Gastrocnemius medialis (tissue), 4 donors: ENCODE data around the gene ZFP62. TPM values are rescaled to one million over a fixed set of nuclear protein-coding genes. Genes with fewer than 3 reads are reported as not detected.

ENCODE experiments used
- ATAC-seq, 2 donors: fragments of 150-250 bp; one replicate each; pipeline ENCODE4 v1.9.1; 2016
- DNase-seq, 2 donors: peaks; one replicate each; pipeline ENCODE4 v3.0.0-alpha.2; 2019
- H3K27ac ChIP-seq, 4 donors: fragments of 200-600 bp; sonication (generic); 1 replicate in 1 of 4; 2 replicates in 3 of 4; pipeline ENCODE4 v1.5.1; 2016 to 2018; ENCODE audit warnings: mild to moderate bottlenecking in 2 of 4, moderate library complexity in 1 of 4
- H3K27me3 ChIP-seq, 3 donors: fragments of 200-600 bp; sonication (generic) in 2 of 3; 1 replicate in 1 of 3; 2 replicates in 2 of 3; pipeline versions ENCODE4 v1.5.1 to v1.6.0; 2016 to 2019; ENCODE audit warnings: mild to moderate bottlenecking in 1 of 3, moderate library complexity in 1 of 3
- H3K36me3 ChIP-seq, 2 donors: fragments of 200-600 bp; sonication (generic) in 1 of 2; one replicate each; pipeline ENCODE4 v1.5.1; 2017 to 2018
- H3K4me1 ChIP-seq, 2 donors: fragments of 200-600 bp; sonication (generic) in 1 of 2; one replicate each; pipeline ENCODE4 v1.5.1; 2016 to 2017; ENCODE audit warnings: mild to moderate bottlenecking in 2 of 2
- H3K4me3 ChIP-seq, 4 donors: fragments of 200-600 bp; sonication (generic) in 3 of 4; 1 replicate in 1 of 4; 2 replicates in 3 of 4; pipeline ENCODE4 v1.5.1; 2016 to 2019; ENCODE audit warnings: mild to moderate bottlenecking in 2 of 4
- H3K9me3 ChIP-seq, 3 donors: fragments of 200-600 bp; sonication (generic) in 2 of 3; 1 replicate in 1 of 3; 2 replicates in 2 of 3; pipeline ENCODE4 v1.5.1; 2016 to 2019
- CTCF ChIP-seq, 5 experiments: fragments of 450-650 bp in 3 of 5; fragments of 200-600 bp in 2 of 5; sonication (generic) in 2 of 5; IDR thresholded peaks in 4 of 5; conservative IDR thresholded peaks in 1 of 5; 1 replicate in 4 of 5; 2 replicates in 1 of 5; pipeline ENCODE4 v1.5.1; 2016 to 2019; ENCODE audit warnings: antibody characterized with exemption in 5 of 5, mild to moderate bottlenecking in 3 of 5, moderate library complexity in 3 of 5
- POLR2A ChIP-seq, 2 donors: fragments of 450-650 bp; IDR thresholded peaks; one replicate each; pipeline ENCODE4 v1.6.1; 2017; ENCODE audit warnings: antibody characterized with exemption in 2 of 2, mild to moderate bottlenecking in 2 of 2, moderate library complexity in 2 of 2
- in situ Hi-C, 4 donors: fragments of 200-750 bp; cut with MboI; loops; one replicate each; pipeline versions ENCODE4 v1.15.0 to v1.8.0; 2017; ENCODE audit warnings: low sequenced_read_pairs in 4 of 4
- intact Hi-C: fragments of 100-400 bp; cut with DNase I; formaldehyde crosslinking; loops from one replicate; pipeline ENCODE4 v1.15.1; 2023; ENCODE audit warnings: low total_unique reads
- total RNA-seq, 4 donors: library from RNA; depleted of rRNA; stranded (reverse); fragments of >200 nt; gene quantifications; one replicate each; pipeline versions ENCODE4 v1.1.0 to v1.2.3, GENCODE V29; 2016

Gene ZFP62
- total RNA-seq, 4 donors from 2014 or later: 8.9 to 14.7 (median 10.2) TPM

GRCh38 chr5:180816608-180817534 lies 44.2 kb downstream of the ZFP62 start:
- Histone ChIP-seq H3K27ac (peak overlapping the region; percentile 41 to 78 (median 76)), H3K4me1 (peaks cover 14 to 33% of the 10 kb centered on the region in 2 donors), H3K4me3 (peak overlapping the region in 2 of 4 donors; percentile 5), H3K9me3 (no peaks in the 10 kb centered on the region), H3K27me3 (no peaks in the 10 kb centered on the region), H3K36me3 (no peaks in the 10 kb centered on the region)
- in situ Hi-C loops: no loop called here
- ATAC-seq: peak; percentile 54 to 67
- intact Hi-C loops: no loop called here
- TF ChIP-seq POLR2A (IDR thresholded peaks at IDR 0.05) (peak in 1 of 2 donors; percentile 65), CTCF (IDR thresholded peaks at IDR 0.05 in 4 of 5, conservative IDR thresholded peaks at IDR 0.05 in 1 of 5) (no peak)
- no peak for DNase-seq

- Histone ChIP-seq H3K27me3 (no peaks in the 10 kb centered on the region), H3K36me3 (no peaks in the 10 kb centered on the region), H3K4me3 (peak overlapping the region in 1 of 4 donors; percentile 37), H3K27ac (peak overlapping the region; percentile 41 to 78 (median 76)), H3K4me1 (peaks cover 21 to 38% of the 10 kb centered on the region in 2 donors), H3K9me3 (no peaks in the 10 kb centered on the region)
- TF ChIP-seq POLR2A (IDR thresholded peaks at IDR 0.05) (peak in 1 of 2 donors; percentile 46), CTCF (IDR thresholded peaks at IDR 0.05 in 4 of 5, conservative IDR thresholded peaks at IDR 0.05 in 1 of 5) (no peak)
- no peak for ATAC-seq
- intact Hi-C loops (no loop called here), in situ Hi-C loops (no loop called here)
- DNase-seq: no peak
These were observed 45.7 kb downstream of the ZFP62 start for GRCh38 chr5:180815293-180815917.

GRCh38 chr5:180813420-180813819 lies 47.7 kb downstream of the ZFP62 start:
- in situ Hi-C loops (no loop called here), intact Hi-C loops (loop anchor here (5.0 kb wide), 1 partner anchor 521 kb away; the partner anchor contains the start of gene MAPK9)
- Histone ChIP-seq H3K4me3 (peak overlapping the region in 2 of 4 donors; percentile 2 to 37), H3K4me1 (peaks cover 25 to 42% of the 10 kb centered on the region in 2 donors), H3K36me3 (no peaks in the 10 kb centered on the region), H3K27me3 (no peaks in the 10 kb centered on the region), H3K9me3 (no peaks in the 10 kb centered on the region), H3K27ac (peak overlapping the region; percentile 51 to 78 (median 76))
- no peak for TF ChIP-seq POLR2A (IDR thresholded peaks at IDR 0.05)
- TF ChIP-seq CTCF (IDR thresholded peaks at IDR 0.05 in 4 of 5, conservative IDR thresholded peaks at IDR 0.05 in 1 of 5): no peak
- no peak for DNase-seq
- no peak for ATAC-seq

- Histone ChIP-seq H3K27me3 (no peaks in the 10 kb centered on the region), H3K4me3 (peak overlapping the region; percentile 74 to 94 (median 79)), H3K36me3 (no peaks in the 10 kb centered on the region), H3K27ac (peak overlapping the region; percentile 94 to 100 (median 100)), H3K9me3 (no peaks in the 10 kb centered on the region), H3K4me1 (peaks cover 36 to 47% of the 10 kb centered on the region in 2 donors)
- ATAC-seq: no peak
- in situ Hi-C loops: no loop called here
- DNase-seq: no peak
- intact Hi-C loops: loop anchor here (2.0 to 5.0 kb wide), 2 partner anchors 19 to 519 kb away; partner anchors contain the start of gene MAPK9
- no peak for TF ChIP-seq POLR2A (IDR thresholded peaks at IDR 0.05)
- TF ChIP-seq CTCF (IDR thresholded peaks at IDR 0.05 in 4 of 5, conservative IDR thresholded peaks at IDR 0.05 in 1 of 5): no peak
These were observed 49.4 kb downstream of the ZFP62 start for GRCh38 chr5:180811623-180812124.
